Activated T-cell treated with anti-CD3 and anti-CD28 coated beads, Interleukin-2, amount 50 U/mL, for 48 hours (primary cell): ENCODE data around the gene HNRNPL.
A peak's percentile ranks its signal among the peaks of the same experiment; 100 is the strongest.
"Not testable (repeated sequence)": the region's sequence is repeated elsewhere in the genome, so short reads cannot be mapped to it uniquely, and the experiment has no call there.

Source experiments
- DNase-seq, 2 experiments: peaks; one replicate each; pipeline ENCODE4 v3.0.0-alpha.2; 2020

Gene HNRNPL

GRCh38 chr19:38796154-38796553, 53.6 kb downstream of the HNRNPL start:
- DNase-seq = no peak

- DNase-seq = no peak
Observed at GRCh38 chr19:38795549-38795948, 54.2 kb downstream of the HNRNPL start.

- no peak for DNase-seq
Observed at GRCh38 chr19:38793671-38794070, 56.1 kb downstream of the HNRNPL start.

GRCh38 chr19:38793177-38793576, 56.6 kb downstream of the HNRNPL start:
- no peak for DNase-seq

GRCh38 chr19:38792250-38793111, 57.3 kb downstream of the HNRNPL start:
- peak; percentile 66 to 74 for DNase-seq

GRCh38 chr19:38791451-38792064, 58.2 kb downstream of the HNRNPL start:
- DNase-seq = not testable (repeated sequence)

GRCh38 chr19:38790507-38791403, 59.0 kb downstream of the HNRNPL start:
- not testable (repeated sequence) for DNase-seq

GRCh38 chr19:38788478-38789243, 61.1 kb downstream of the HNRNPL start, which contains the start of gene LGALS7B:
Gene LGALS7B (plus strand): TSS chr19:38789200. CDS start chr19:38789227, 27 bp downstream.
- DNase-seq = no peak

- DNase-seq = no peak
Observed at GRCh38 chr19:38786572-38787265, 63.1 kb downstream of the HNRNPL start.
